NCI-H748 treated with DMSO at 0.1 percent for 48 hours (cell line): ENCODE results near the gene GULP1.
"Not testable (repeated sequence)": the region's sequence is repeated elsewhere in the genome, so short reads cannot be mapped to it uniquely, and the experiment has no call there.

Experiments used
- DNase-seq: peaks from one replicate; lab custom pipeline; 2025; lab: John Stamatoyannopoulos, UW

The GULP1 gene

GRCh38 chr2:188292348-188293239, 920 bp downstream of the GULP1 start:
- peak; percentile 40 for DNase-seq

- DNase-seq: peak; percentile 57
Measured at GRCh38 chr2:188293601-188294351, 2.1 kb downstream of the GULP1 start.

GRCh38 chr2:188294352-188294926, 2.8 kb downstream of the GULP1 start:
- no peak for DNase-seq

GRCh38 chr2:188295067-188295685, 3.5 kb downstream of the GULP1 start:
- no peak for DNase-seq

GRCh38 chr2:188297978-188298377, 6.3 kb downstream of the GULP1 start:
- no peak for DNase-seq

- DNase-seq: not testable (repeated sequence)
Measured at GRCh38 chr2:188298937-188299371, 7.3 kb downstream of the GULP1 start.

- no peak for DNase-seq
Measured at GRCh38 chr2:188303363-188304031, 11.8 kb downstream of the GULP1 start.

GRCh38 chr2:188305271-188305670, 13.6 kb downstream of the GULP1 start:
- no peak for DNase-seq

- DNase-seq: no peak
Measured at GRCh38 chr2:188306271-188306670, 14.6 kb downstream of the GULP1 start.

- no peak for DNase-seq
Measured at GRCh38 chr2:188307850-188308283, 16.2 kb downstream of the GULP1 start.

GRCh38 chr2:188308483-188308882, 16.8 kb downstream of the GULP1 start:
- DNase-seq: no peak

- DNase-seq: no peak
Measured at GRCh38 chr2:188309364-188309763, 17.7 kb downstream of the GULP1 start.

- DNase-seq: no peak
Measured at GRCh38 chr2:188314314-188315054, 22.8 kb downstream of the GULP1 start.

GRCh38 chr2:188315750-188316149, 24.1 kb downstream of the GULP1 start:
- no peak for DNase-seq

GRCh38 chr2:188316342-188316741, 24.7 kb downstream of the GULP1 start:
- DNase-seq: no peak

- DNase-seq: no peak
Measured at GRCh38 chr2:188316791-188317423, 25.2 kb downstream of the GULP1 start.

GRCh38 chr2:188318161-188318749, 26.6 kb downstream of the GULP1 start:
- no peak for DNase-seq

GRCh38 chr2:188319838-188320237, 28.2 kb downstream of the GULP1 start:
- DNase-seq: no peak

- DNase-seq: no peak
Measured at GRCh38 chr2:188320861-188321260, 29.2 kb downstream of the GULP1 start.
